ENCODE results near the gene TPH2. TPM values are rescaled to one million over a fixed set of nuclear protein-coding genes. Genes with fewer than 3 reads are reported as not detected.

TPH2 gene
- total RNA-seq, 2 experiments from 2014 or later, result not detected

GRCh38 chr12:72072592-72073212, 134.1 kb downstream of the TPH2 start:
- H3K36me3 Mint-ChIP-seq, result no peaks in the 10 kb centered on the region
- CTCF ChIA-PET, result no interaction called here
- DNase-seq (no peak), ATAC-seq (no peak)
- no peaks in the 10 kb centered on the region for H3K4me1 Mint-ChIP-seq
- H3K27ac Mint-ChIP-seq, result no peak overlapping the region
- no peak overlapping the region for H3K4me3 Mint-ChIP-seq
- H3K9me3 Mint-ChIP-seq (ENCODE audit: low read depth), result peaks cover 8% of the 10 kb centered on the region
- H3K27me3 Mint-ChIP-seq, result no peaks in the 10 kb centered on the region

GRCh38 chr12:72074065-72074464, 135.4 kb downstream of the TPH2 start:
- H3K4me1 Mint-ChIP-seq, result no peaks in the 10 kb centered on the region
- CTCF ChIA-PET, result no interaction called here
- H3K4me3 Mint-ChIP-seq, result no peak overlapping the region
- ATAC-seq (no peak), DNase-seq (no peak)
- no peaks in the 10 kb centered on the region for H3K36me3 Mint-ChIP-seq
- no peak overlapping the region for H3K27ac Mint-ChIP-seq
- no peaks in the 10 kb centered on the region for H3K27me3 Mint-ChIP-seq
- peaks cover 8% of the 10 kb centered on the region for H3K9me3 Mint-ChIP-seq (ENCODE audit: low read depth)

- DNase-seq, result no peak
- Mint-ChIP-seq H3K36me3 (no peaks in the 10 kb centered on the region), H3K27ac (no peak overlapping the region), H3K9me3 (ENCODE audit: low read depth) (peaks cover 8% of the 10 kb centered on the region), H3K4me3 (no peak overlapping the region), H3K4me1 (no peaks in the 10 kb centered on the region), H3K27me3 (no peaks in the 10 kb centered on the region)
- no peak for ATAC-seq
- CTCF ChIA-PET, result no interaction called here
Observed at GRCh38 chr12:72074956-72075355, 136.3 kb downstream of the TPH2 start.

GRCh38 chr12:72075401-72075800, 136.8 kb downstream of the TPH2 start:
- CTCF ChIA-PET, result no interaction called here
- ATAC-seq, result no peak

GRCh38 chr12:72075891-72076557, 137.4 kb downstream of the TPH2 start:
- H3K27ac Mint-ChIP-seq, result no peak overlapping the region
- H3K4me3 Mint-ChIP-seq, result no peak overlapping the region
- no peaks in the 10 kb centered on the region for H3K27me3 Mint-ChIP-seq
- CTCF ChIA-PET, result no interaction called here
- H3K4me1 Mint-ChIP-seq, result no peaks in the 10 kb centered on the region
- H3K9me3 Mint-ChIP-seq (ENCODE audit: low read depth), result peaks cover 8% of the 10 kb centered on the region
- no peak for ATAC-seq
- H3K36me3 Mint-ChIP-seq, result no peaks in the 10 kb centered on the region
- DNase-seq, result no peak

More at GRCh38 chr12:72075401-72075800, 136.8 kb downstream of the TPH2 start:
- Mint-ChIP-seq H3K9me3 (ENCODE audit: low read depth) (peaks cover 8% of the 10 kb centered on the region), H3K4me1 (no peaks in the 10 kb centered on the region), H3K4me3 (no peak overlapping the region), H3K36me3 (no peaks in the 10 kb centered on the region), H3K27ac (no peak overlapping the region), H3K27me3 (no peaks in the 10 kb centered on the region)
- no peak for DNase-seq

GRCh38 chr12:72076558-72076915, 137.9 kb downstream of the TPH2 start:
- no peaks in the 10 kb centered on the region for H3K27me3 Mint-ChIP-seq
- no peaks in the 10 kb centered on the region for H3K36me3 Mint-ChIP-seq
- H3K27ac Mint-ChIP-seq, result no peak overlapping the region
- no peak overlapping the region for H3K4me3 Mint-ChIP-seq
- peaks cover 3% of the 10 kb centered on the region for H3K9me3 Mint-ChIP-seq (ENCODE audit: low read depth)
- no peak for ATAC-seq
- H3K4me1 Mint-ChIP-seq, result no peaks in the 10 kb centered on the region
- CTCF ChIA-PET, result no interaction called here
- no peak for DNase-seq

GRCh38 chr12:72077111-72077820, 138.6 kb downstream of the TPH2 start:
- no peak for DNase-seq
- H3K27ac Mint-ChIP-seq, result no peak overlapping the region
- no peaks in the 10 kb centered on the region for H3K4me1 Mint-ChIP-seq
- H3K4me3 Mint-ChIP-seq, result no peak overlapping the region
- peaks cover 5% of the 10 kb centered on the region for H3K27me3 Mint-ChIP-seq
- no peaks in the 10 kb centered on the region for H3K36me3 Mint-ChIP-seq
- no peak for ATAC-seq
- CTCF ChIA-PET, result no interaction called here
- no peaks in the 10 kb centered on the region for H3K9me3 Mint-ChIP-seq (ENCODE audit: low read depth)

- H3K9me3 Mint-ChIP-seq (ENCODE audit: low read depth), result no peaks in the 10 kb centered on the region
- no peaks in the 10 kb centered on the region for H3K4me1 Mint-ChIP-seq
- H3K27ac Mint-ChIP-seq, result no peak overlapping the region
- H3K27me3 Mint-ChIP-seq, result peaks cover 6% of the 10 kb centered on the region
- CTCF ChIA-PET, result interaction anchor here (1.1 kb wide), 1 partner anchor 41 kb away, joined by 3 read pairs; no protein-coding TSS in a partner anchor
- no peak for ATAC-seq
- H3K36me3 Mint-ChIP-seq, result no peaks in the 10 kb centered on the region
- DNase-seq, result no peak
- no peak overlapping the region for H3K4me3 Mint-ChIP-seq
Observed at GRCh38 chr12:72081777-72082176, 143.1 kb downstream of the TPH2 start.

Other genes starting within 250 kb of the TPH2 start
- 10 to 100 TPM; 48.9 to 71.4 TPM for gene RAB21, start 184.0 kb upstream of the TPH2 start, total RNA-seq
- 10 to 100 TPM; 41.5 to 44.9 TPM for gene TBC1D15, start 99.1 kb upstream of the TPH2 start, total RNA-seq

Data from activated CD8-positive, alpha-beta memory T cell treated with anti-CD3 and anti-CD28 coated beads, Interleukin-2, amount 10 ng/mL, durations not matched to agents 7 days and 5 days (primary cell).